H7 (cell line): ENCODE measurements around the gene CDKN1C. TPM values are rescaled to one million over a fixed set of nuclear protein-coding genes. Genes with fewer than 3 reads are reported as not detected.

Experiments used
- DNase-seq: peaks from one replicate; pipeline ENCODE4 v3.0.0; 2012
- H3K27me3 ChIP-seq: 2 replicates; pipeline ENCODE4 v1.6.0; 2011; ENCODE audit warnings: mild to moderate bottlenecking, low read length; ENCODE audit not compliant: control insufficient read depth, insufficient read depth
- H3K36me3 ChIP-seq: replicated peaks from 2 replicates; pipeline ENCODE4 v1.5.1; 2011; ENCODE audit warnings: low read length; ENCODE audit not compliant: control insufficient read depth, insufficient read depth
- H3K4me3 ChIP-seq: 2 replicates; pipeline ENCODE4 v1.5.1; 2011; ENCODE audit warnings: low read depth, mild to moderate bottlenecking, control low read depth, low read length, moderate library complexity; ENCODE audit not compliant: insufficient read depth
- total RNA-seq: library from RNA; depleted of rRNA; stranded (reverse); fragments of >200 nt; shearing (Covaris generic); gene quantifications from 2 replicates; pipeline ENCODE4 v1.2.3, GENCODE V29; 2014; rRNA removed

CDKN1C gene
- 58.4 and 60.9 TPM in 2 replicates for total RNA-seq

- H3K27me3 ChIP-seq, result peaks cover 44% of the 10 kb centered on the region
- DNase-seq, result peak; percentile 99
- H3K36me3 ChIP-seq, result no peaks in the 10 kb centered on the region
- H3K4me3 ChIP-seq, result peak within 1 kb of the TSS; percentile 70
Measured at GRCh38 chr11:2885678-2886081, at the start of gene CDKN1C. Gene CDKN1C (minus strand): TSS chr11:2885775. CDS start chr11:2885456, 319 bp downstream.

GRCh38 chr11:2934611-2935239, 49.1 kb upstream of the CDKN1C start:
- no peak overlapping the region for H3K4me3 ChIP-seq
- H3K36me3 ChIP-seq, result no peaks in the 10 kb centered on the region
- DNase-seq, result no peak
- peaks cover 3% of the 10 kb centered on the region; the same call in 1 of the 2 replicates for H3K27me3 ChIP-seq

DNA sequence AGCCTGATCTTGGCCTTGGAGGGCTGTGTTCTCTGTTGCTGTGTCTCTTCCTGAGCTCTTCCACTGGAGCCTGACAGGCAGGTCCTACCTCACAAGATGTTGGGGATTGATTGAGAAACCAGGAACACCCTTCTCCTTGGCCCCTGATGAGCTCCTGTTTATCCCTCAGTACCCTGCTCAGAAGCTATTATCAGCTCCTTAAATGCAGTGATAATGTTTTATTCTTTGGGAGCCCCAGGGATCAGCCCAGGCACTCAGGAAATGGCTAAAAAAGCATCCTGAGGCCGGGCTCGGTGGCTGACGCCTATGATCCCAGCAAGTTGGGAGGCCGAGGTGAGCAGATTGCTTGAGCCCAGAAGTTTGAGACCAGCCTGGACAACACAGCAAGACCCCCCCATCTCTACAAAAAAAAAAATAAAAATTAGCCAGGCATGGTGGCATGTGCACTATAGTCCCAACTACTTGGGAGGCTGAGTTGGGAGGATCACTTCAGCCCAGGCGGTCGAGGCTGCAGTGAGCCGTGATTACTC, 48.5 kb upstream of the CDKN1C start:
- DNase-seq, result no peak
- Histone ChIP-seq H3K36me3 (no peaks in the 10 kb centered on the region), H3K27me3 (peaks cover 7% of the 10 kb centered on the region), H3K4me3 (no peak overlapping the region)

DNA sequence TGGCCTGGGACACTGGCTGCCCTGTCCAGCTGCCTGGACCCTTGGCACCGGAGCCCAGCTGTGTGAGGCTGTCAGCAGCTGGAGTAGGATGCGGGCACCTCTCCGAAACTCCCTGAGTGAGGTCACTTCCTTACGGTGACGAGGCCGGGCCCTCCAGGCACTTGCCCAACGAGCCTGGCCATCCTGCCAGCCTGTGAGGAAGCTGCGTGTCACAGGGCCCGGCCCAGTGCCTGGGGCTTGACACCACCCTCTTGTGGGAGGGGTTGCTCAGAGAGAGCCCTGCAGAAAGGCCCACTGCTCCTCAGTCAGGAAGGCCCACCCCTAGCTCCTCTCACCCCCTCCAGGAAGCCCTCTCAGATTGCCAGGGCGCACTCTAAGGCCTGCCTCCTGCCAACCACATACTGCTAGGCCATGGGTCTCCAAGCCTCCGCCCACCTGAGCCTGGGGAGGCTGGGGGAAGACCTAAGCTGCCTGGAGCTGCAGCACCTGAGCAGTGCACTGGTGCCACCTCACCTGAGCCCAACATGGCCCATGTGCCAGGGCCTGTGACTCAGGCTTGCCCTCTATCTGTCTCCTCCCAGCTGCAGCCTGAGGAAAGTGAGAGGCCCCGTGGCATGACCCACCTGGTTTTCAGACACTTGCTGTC, 47.9 kb upstream of the CDKN1C start:
- peak; percentile 72 for DNase-seq
- Histone ChIP-seq H3K36me3 (no peaks in the 10 kb centered on the region), H3K4me3 (no peak overlapping the region), H3K27me3 (peaks cover 13% of the 10 kb centered on the region)

DNA sequence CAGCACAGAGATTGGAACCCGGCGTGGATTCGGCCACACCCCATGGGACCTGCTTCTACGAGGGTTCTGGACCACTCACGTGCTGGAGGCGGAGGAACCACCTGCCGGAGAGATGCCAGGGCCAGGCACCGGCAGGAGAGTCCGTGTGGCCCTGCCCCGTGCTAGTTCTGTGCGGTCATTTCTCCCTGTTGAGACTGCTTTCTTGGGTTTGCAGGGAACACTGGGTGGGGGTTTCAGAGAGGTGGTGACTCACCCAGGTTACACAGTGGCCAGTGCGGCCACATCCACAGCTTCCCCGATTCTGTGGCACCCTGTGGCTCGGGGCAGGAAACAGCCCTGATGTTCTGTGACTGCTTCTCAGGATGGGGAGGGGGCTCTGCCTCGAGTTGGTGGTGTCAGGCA, 47.3 kb upstream of the CDKN1C start:
- H3K27me3 ChIP-seq, result peaks cover 20% of the 10 kb centered on the region
- no peaks in the 10 kb centered on the region for H3K36me3 ChIP-seq
- no peak overlapping the region for H3K4me3 ChIP-seq
- DNase-seq, result no peak

DNA sequence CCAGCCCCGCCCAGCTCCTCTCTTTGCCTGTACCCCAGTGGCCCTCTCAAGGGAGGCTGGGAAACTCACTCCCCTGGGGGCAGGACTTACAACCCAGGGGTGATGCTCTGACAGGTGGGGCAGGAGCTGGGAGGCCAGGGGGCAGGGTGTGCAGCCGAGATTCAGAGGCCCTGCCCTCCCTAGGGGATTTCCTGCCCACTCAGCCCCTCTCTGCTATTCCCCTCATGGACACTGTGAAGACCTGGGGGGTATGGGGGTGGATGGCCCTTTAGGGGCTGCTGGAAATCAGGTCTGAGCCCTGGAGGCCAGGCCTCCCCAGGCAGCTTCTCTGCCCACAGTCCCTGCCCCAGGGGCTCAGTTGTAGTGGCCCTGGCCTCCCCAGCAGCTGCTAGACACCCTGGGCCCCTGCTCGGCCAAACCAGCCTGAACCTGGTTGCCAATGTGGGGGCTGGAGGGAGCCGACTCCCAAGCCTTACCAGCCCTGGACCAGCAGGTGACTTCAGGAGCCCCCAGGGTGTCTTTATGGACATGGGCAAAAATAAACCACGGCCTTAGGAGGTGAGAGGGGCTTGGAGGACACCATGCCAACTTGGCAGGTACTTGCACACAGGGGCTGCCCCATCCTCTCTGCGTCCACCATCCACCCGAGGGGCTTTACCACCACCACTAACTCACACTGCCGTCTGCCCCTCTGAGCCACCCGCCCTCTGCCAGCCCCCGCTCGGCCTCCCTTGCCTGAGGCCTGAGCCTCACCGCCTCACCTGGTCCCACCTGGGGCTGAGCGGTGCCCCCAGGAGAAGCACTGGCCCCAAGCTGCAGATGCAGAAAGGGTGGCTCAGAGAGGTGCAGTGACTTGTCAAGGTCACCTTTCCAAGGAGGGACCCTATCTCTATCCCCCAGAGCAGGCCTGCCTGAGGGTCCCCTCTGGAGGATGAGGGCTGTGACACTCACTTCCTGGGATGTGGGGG, 46.5 kb upstream of the CDKN1C start:
- H3K36me3 ChIP-seq, result no peaks in the 10 kb centered on the region
- H3K4me3 ChIP-seq, result no peak overlapping the region
- DNase-seq, result peak; percentile 55
- peaks cover 27% of the 10 kb centered on the region for H3K27me3 ChIP-seq

DNA sequence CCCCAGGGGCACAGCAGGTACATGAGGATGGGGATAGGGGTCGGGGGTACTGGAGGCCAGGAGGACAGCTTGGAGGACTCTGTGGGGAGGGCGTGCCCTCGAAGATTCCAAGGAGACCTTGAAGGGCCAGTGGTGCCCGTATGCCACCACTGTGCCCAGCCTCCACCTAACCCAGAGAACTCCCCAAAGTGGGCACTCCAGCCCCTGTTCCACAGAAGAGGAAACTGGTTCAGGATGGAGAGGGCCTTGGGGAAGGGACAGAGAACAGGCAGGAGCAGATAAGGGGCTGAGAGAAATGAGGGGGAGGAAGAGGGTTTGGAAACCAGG, 45.8 kb upstream of the CDKN1C start:
- no peak for DNase-seq
- H3K36me3 ChIP-seq, result no peaks in the 10 kb centered on the region
- H3K4me3 ChIP-seq, result no peak overlapping the region
- peaks cover 27% of the 10 kb centered on the region for H3K27me3 ChIP-seq

- H3K27me3 ChIP-seq, result peaks cover 27% of the 10 kb centered on the region
- H3K36me3 ChIP-seq, result no peaks in the 10 kb centered on the region
- peak; percentile 98 for DNase-seq
- peak overlapping the region; percentile 68 for H3K4me3 ChIP-seq
Measured at GRCh38 chr11:2930704-2931419, 45.3 kb upstream of the CDKN1C start.

DNA sequence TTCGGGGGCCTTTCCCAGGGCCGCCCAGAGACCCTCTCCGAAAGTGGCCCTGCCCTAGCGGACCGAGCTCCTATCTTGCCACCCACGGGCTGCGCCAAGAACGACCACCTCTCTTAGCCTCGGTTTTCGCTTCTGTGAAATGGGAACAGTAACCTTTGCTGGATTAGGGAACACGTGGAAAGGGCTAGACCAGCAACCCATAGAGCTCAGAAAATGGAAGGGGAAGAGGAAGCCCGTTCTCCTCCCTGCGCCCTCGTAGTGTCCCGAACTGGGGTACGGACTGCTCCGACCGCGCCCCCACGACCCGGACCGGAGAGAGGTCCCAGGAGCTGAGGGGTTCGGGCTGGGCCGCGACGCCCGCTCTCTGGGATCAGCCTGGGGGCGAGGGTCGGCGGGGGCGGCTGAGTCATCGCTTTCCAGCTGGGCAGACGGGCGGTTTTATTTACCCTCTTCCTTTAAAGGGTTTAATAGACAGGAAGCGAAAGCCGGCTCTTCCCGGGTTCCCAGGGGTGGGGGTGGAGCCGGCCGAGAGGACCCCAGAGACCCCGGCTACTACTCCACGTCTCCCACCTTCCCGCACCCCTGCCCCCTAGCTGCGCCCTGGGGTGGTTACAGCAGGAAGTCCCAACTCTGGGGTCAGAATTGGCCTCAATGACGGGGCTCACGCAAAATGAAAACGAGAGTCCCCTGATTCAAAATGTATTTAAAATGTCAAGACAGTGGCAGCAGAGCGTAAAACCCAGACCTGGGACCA, 44.6 kb upstream of the CDKN1C start:
- DNase-seq, result peak; percentile 92
- no peaks in the 10 kb centered on the region for H3K36me3 ChIP-seq
- H3K27me3 ChIP-seq, result peaks cover 27% of the 10 kb centered on the region
- H3K4me3 ChIP-seq, result peak overlapping the region; percentile 68

GRCh38 chr11:2929531-2929949, 44.0 kb upstream of the CDKN1C start:
- no peaks in the 10 kb centered on the region for H3K36me3 ChIP-seq
- peak overlapping the region; percentile 68 for H3K4me3 ChIP-seq
- peaks cover 27% of the 10 kb centered on the region for H3K27me3 ChIP-seq
- DNase-seq, result no peak

DNA sequence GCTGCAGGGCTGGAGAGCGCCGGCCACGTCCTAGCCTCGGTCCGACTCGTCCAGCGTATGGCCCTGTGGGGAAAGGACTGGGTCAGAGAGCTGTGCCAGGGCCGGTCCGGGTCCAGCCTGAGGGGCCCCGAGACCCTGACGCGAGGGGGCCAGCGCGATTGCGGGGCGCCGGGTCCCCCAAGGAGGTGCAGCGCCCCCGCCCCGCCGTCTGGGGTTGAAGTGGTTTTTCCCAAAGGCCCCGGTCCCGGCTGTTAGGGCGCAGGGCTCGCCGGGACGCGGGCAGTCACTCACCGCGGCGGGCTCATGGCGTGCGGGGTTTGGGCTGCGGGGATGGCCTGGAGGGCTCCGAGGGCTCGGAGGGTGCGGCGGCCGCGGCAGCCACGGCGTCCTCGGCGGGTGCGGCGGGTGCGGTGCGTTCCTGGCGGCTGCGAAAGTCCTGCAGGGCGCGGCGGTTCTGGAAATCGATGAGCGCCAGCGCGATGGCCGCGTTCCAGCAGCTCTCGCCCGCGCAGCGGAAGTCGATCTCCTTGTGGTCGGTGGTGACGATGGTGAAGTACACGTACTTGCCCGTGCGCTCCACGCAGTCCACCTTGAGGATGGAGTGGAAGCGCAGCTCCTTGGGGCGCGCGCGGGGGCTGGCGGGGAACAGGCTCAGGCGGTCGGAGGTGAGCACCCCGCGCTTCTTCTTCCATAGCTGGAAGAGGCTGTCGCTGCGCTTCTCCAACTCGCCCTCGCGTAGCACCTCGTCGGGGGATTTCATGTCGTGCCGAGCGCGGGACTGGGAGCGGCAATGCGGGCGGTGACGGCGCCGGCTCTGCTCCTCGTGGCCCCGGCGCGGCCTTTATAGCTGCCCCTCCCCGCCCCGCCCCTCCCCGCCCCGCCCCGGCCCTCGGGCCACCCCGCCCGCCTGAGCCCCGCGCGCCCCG, 43.3 kb upstream of the CDKN1C start, which contains the start of gene PHLDA2:
Gene PHLDA2 (minus strand): TSS at position 816 of the 926 bp plus-strand sequence. CDS start 56 bp downstream, at position 760.
- Histone ChIP-seq H3K27me3 (peaks cover 27% of the 10 kb centered on the region), H3K36me3 (no peaks in the 10 kb centered on the region), H3K4me3 (peak within 1 kb of the TSS; percentile 68)
- DNase-seq, result peak; percentile 97

GRCh38 chr11:2927851-2928604, 42.5 kb upstream of the CDKN1C start:
- DNase-seq, result peak; percentile 82
- Histone ChIP-seq H3K4me3 (peak overlapping the region; percentile 68), H3K27me3 (peaks cover 27% of the 10 kb centered on the region), H3K36me3 (no peaks in the 10 kb centered on the region)
